ENCODE results near the gene NHS. TPM values are rescaled to one million over a fixed set of nuclear protein-coding genes. Genes with fewer than 3 reads are reported as not detected.

The NHS gene
- total RNA-seq, 1 experiment from 2014 or later = 6.2 TPM

DNA sequence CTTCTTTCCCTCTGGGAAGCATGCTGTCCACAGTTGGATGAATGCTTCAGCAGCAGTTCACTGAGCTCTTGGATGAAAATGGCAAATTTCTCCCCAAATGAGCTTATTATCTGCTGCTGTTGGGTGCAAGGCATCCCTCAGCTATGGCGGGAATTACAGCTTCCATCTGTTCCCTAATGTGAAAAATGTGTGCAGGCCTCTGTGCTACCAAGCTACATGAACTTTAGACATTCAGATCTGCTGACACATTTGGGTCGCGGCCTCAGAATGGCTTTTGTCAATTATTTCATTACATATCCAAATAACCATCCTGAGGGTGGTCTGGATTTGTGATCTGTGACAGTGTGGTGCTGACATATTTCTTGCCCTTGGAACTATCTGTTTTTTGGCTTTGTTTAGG, 242.8 kb downstream of the NHS start:
- BruUV-seq (replicated peaks) = no TSS peak
- POLR2A ChIA-PET = interaction anchor here (0.6 to 0.7 kb wide), 2 partner anchors 32 to 699 kb away, joined by 3 read pairs; no protein-coding TSS in a partner anchor
- H3K27ac Mint-ChIP-seq (ENCODE audit: low read depth, unreplicated experiment) = no peak overlapping the region

DNA sequence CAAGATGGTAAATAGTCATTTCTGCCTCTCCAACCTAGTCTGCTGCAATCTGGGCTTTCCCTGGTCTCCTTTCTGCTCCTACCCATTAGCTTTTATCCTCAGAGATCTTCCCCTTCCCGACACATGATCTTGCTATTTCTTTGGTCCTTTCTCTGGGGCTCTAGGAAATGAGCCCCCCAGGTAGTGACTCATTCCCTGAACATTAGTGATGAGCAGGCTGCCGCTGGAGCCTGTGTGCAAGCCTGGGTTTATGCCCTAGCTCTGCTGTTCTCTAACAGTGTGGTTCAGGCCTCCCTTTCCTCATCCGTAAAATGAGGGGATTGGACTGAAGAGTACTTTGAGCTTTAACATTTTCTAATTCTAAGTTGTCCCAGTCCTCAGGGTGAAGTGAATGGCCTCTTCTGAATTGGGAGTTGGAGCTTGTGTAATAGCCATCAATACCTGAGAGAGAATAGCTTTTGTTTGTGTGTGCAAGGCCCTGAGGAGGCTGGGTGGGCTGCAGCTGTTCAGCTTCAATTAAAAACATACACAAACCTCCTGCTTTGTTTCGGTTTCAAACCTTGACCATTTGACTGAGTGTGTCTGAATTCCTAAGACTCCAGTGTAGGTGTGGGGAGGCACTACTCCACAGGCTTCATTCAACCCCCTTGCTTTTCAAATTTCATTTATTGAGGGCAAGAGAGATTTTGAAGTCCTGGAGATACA, 246.7 kb downstream of the NHS start:
- no peak overlapping the region for H3K4me3 Mint-ChIP-seq (ENCODE audit: unreplicated experiment)
- intact Hi-C loops (cut with micrococcal nuclease) = no loop called here
- no peaks in the 10 kb centered on the region for H3K36me3 Mint-ChIP-seq (ENCODE audit: insufficient read depth, unreplicated experiment)
- BruUV-seq (replicated peaks) = no TSS peak
- POLR2A ChIA-PET = no interaction called here
- no peaks in the 10 kb centered on the region for H3K9me3 Mint-ChIP-seq (ENCODE audit: unreplicated experiment)
- TF ChIP-seq, protein P1, sequence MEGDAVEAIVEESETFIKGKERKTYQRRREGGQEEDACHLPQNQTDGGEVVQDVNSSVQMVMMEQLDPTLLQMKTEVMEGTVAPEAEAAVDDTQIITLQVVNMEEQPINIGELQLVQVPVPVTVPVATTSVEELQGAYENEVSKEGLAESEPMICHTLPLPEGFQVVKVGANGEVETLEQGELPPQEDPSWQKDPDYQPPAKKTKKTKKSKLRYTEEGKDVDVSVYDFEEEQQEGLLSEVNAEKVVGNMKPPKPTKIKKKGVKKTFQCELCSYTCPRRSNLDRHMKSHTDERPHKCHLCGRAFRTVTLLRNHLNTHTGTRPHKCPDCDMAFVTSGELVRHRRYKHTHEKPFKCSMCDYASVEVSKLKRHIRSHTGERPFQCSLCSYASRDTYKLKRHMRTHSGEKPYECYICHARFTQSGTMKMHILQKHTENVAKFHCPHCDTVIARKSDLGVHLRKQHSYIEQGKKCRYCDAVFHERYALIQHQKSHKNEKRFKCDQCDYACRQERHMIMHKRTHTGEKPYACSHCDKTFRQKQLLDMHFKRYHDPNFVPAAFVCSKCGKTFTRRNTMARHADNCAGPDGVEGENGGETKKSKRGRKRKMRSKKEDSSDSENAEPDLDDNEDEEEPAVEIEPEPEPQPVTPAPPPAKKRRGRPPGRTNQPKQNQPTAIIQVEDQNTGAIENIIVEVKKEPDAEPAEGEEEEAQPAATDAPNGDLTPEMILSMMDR (IDR thresholded peaks at IDR 0.05; ENCODE audit: unreplicated experiment) = no peak
- peaks cover 30% of the 10 kb centered on the region for H3K27me3 Mint-ChIP-seq (ENCODE audit: insufficient read depth, unreplicated experiment)
- DNase-seq (ENCODE audit: unreplicated experiment) = no peak
- H3K4me1 Mint-ChIP-seq (ENCODE audit: insufficient read depth, unreplicated experiment) = no peaks in the 10 kb centered on the region
- H3K27ac Mint-ChIP-seq (ENCODE audit: low read depth, unreplicated experiment) = no peak overlapping the region
- CTCF ChIA-PET = interaction anchor here (0.8 kb wide), 1 partner anchor 13 kb away, joined by 3 read pairs; no protein-coding TSS in a partner anchor

More for the DNA sequence above, 242.8 kb downstream of the NHS start:
- no peak for DNase-seq (ENCODE audit: unreplicated experiment)
- TF ChIP-seq, protein P1 (IDR thresholded peaks at IDR 0.05; ENCODE audit: unreplicated experiment) = no peak
- Mint-ChIP-seq H3K4me3 (ENCODE audit: unreplicated experiment) (no peak overlapping the region), H3K27me3 (ENCODE audit: insufficient read depth, unreplicated experiment) (peaks cover 56% of the 10 kb centered on the region), H3K4me1 (ENCODE audit: insufficient read depth, unreplicated experiment) (peaks cover 7% of the 10 kb centered on the region), H3K9me3 (ENCODE audit: unreplicated experiment) (no peaks in the 10 kb centered on the region), H3K36me3 (ENCODE audit: insufficient read depth, unreplicated experiment) (no peaks in the 10 kb centered on the region)
- CTCF ChIA-PET = no interaction called here
- intact Hi-C loops (cut with micrococcal nuclease) = no loop called here

DNA sequence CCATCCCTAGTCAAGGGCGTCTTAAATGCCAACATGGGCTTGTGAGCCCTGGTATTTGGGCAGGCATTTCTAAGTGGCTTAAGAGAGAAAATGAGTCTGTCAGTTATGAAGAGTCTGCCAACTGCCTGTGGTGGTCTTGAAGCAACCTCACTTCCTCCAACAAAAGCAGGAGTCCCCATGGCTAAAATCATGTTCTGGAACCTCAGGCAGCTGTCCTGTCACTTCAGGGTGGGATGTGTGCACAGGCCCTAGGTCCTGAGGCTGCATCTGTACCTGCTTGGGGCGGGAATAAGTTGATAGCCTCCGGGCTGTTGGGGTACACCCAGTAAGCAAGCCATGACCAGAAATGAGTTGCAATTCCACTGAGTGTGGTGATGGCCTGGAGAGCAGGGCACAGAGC, 247.3 kb downstream of the NHS start:
- Mint-ChIP-seq H3K27ac (ENCODE audit: low read depth, unreplicated experiment) (peak overlapping the region; percentile 59), H3K4me1 (ENCODE audit: insufficient read depth, unreplicated experiment) (no peaks in the 10 kb centered on the region), H3K36me3 (ENCODE audit: insufficient read depth, unreplicated experiment) (no peaks in the 10 kb centered on the region), H3K27me3 (ENCODE audit: insufficient read depth, unreplicated experiment) (peaks cover 30% of the 10 kb centered on the region), H3K9me3 (ENCODE audit: unreplicated experiment) (no peaks in the 10 kb centered on the region), H3K4me3 (ENCODE audit: unreplicated experiment) (no peak overlapping the region)
- no TSS peak for BruUV-seq (replicated peaks)
- intact Hi-C loops (cut with micrococcal nuclease) = no loop called here
- ChIA-PET POLR2A (no interaction called here), CTCF (interaction anchor here (0.8 kb wide), 1 partner anchor 12 kb away, joined by 3 read pairs; no protein-coding TSS in a partner anchor)
- TF ChIP-seq, protein P1 (IDR thresholded peaks at IDR 0.05; ENCODE audit: unreplicated experiment) = no peak
- no peak for DNase-seq (ENCODE audit: unreplicated experiment)

DNA sequence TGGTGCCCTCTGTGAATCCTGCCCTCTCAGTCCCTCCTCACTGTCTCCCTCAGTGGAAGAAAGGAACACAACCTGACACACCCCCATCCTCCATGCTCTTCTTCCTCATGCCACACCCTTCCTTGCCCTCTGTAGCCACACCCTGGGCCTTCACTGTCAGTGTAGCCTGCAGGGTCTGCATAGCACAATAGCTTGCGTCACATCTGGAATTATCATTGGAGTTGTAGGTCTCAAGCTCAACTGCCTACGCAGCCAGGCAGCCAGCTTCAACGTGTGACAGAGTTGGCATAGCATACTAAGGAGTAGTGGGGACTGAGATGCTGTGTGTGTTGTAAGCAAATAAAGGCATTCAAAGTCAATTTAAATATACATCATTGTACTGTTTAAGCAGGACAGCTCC, 248.8 kb downstream of the NHS start:
- no TSS peak for BruUV-seq (replicated peaks)
- no peak overlapping the region for H3K4me3 Mint-ChIP-seq (ENCODE audit: unreplicated experiment)
- H3K9me3 Mint-ChIP-seq (ENCODE audit: unreplicated experiment) = no peaks in the 10 kb centered on the region
- POLR2A ChIA-PET = no interaction called here
- peaks cover 30% of the 10 kb centered on the region for H3K27me3 Mint-ChIP-seq (ENCODE audit: insufficient read depth, unreplicated experiment)
- no peaks in the 10 kb centered on the region for H3K36me3 Mint-ChIP-seq (ENCODE audit: insufficient read depth, unreplicated experiment)
- TF ChIP-seq, protein P1 (IDR thresholded peaks at IDR 0.05; ENCODE audit: unreplicated experiment) = no peak
- peak; percentile 6 for DNase-seq (ENCODE audit: unreplicated experiment)
- intact Hi-C loops (cut with micrococcal nuclease) = no loop called here
- no peaks in the 10 kb centered on the region for H3K4me1 Mint-ChIP-seq (ENCODE audit: insufficient read depth, unreplicated experiment)
- CTCF ChIA-PET = interaction anchor here (0.5 to 1.0 kb wide), 4 partner anchors 8 to 71 kb away, joined by 3 to 5 read pairs (median 4); no protein-coding TSS in a partner anchor
- no peak overlapping the region for H3K27ac Mint-ChIP-seq (ENCODE audit: low read depth, unreplicated experiment)
